HG02642 (cell line): Measurements from ENCODE around the gene SLC6A3.
A peak's percentile ranks its signal among the peaks of the same experiment; 100 is the strongest.

ENCODE experiments used
- ATAC-seq: cut with Tn5 transposase; IDR thresholded peaks from one replicate; pipeline ENCODE4 v1.9.1; 2021; ENCODE audit warnings: mild to moderate bottlenecking; ENCODE audit not compliant: unreplicated experiment, poor library complexity

Gene SLC6A3

GRCh38 chr5:1357946-1358725, 87.1 kb downstream of the SLC6A3 start:
- ATAC-seq = no peak

- ATAC-seq = no peak
Measured at GRCh38 chr5:1356873-1357787, 88.1 kb downstream of the SLC6A3 start.

DNA sequence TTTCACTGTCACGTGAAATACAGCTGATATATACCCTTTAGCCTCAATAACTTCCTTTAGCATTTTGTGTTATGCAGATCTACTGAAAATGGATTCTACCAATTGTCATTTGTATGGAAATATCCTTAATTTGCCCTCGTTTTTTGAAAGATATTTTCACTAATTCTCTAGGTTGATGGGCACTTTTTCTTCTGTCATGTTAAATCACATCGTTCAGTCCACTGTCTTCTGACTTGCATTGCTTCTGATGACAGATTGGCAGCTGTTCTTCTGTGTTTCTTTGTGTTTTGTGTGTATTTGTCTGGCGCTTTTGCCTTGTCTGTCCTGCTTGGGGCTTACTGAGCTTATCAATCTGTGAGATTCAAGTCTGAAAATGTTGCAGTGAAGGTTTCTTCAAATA, 90.7 kb downstream of the SLC6A3 start:
- no peak for ATAC-seq

DNA sequence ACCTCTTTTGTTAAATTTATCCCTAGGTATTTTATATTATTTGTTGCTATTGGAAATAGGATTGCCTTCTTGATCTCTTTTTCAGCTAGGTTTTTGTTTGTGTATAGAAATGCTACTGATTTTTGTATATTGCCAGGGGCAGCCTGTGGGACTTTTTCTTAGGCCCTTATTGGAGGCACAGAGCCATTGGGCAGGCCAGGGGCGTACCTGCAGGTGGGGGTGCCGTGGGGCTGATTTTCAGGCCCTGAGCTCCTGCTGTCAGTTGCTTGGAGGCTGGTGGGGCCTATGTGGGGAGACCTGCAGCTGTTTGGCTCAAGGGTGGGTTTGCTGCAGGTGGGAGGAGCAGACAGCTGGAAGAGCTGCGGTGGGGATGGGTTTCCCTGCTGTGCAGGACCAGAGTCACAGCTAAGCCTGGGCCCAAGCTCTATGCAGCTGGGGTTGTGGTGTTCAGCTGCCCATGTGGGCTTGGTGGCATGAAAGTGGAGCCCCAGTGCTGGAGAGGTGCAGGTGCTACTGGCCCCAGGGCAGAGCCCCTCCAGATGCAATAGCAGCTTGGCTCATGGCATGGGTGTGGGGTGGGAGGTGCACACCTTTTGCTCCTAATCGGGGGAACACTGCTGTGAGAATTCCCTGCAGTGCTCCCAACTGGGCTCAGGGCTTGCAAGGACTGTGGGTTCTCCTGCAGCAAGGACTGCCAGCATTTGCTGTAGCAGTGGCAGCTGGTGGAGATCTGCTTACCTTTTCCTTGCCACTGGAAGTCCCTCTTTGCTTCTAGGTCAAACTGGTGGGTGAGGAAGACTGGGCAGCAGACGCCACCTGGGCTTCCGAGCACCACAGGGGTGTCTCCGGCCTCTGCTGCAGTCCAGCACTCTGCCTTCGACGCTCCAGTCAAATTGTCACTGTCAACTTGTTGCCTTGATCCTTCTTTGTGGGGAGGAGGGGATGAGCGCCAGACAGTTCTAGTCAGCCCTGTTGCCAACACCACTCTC, 92.7 kb downstream of the SLC6A3 start:
- ATAC-seq = no peak

DNA sequence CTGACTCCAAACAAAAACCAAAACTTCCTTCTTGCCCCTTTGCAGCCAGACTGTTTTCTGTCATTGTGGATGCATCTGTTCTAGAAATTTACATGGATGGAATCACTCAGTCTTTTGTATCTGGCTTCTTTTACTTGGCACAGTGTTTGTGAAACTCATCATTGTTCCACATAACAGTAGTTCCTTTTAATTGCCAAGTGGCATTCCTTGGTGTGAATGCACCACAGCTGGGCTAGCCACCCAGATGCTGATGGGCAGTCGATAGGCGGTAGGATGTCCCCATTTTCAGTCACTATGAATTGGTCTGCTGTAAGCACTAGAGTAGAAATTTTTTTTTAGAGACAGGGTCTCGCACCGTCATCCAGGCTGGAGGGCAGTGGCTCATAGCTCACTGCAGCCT, 94.1 kb downstream of the SLC6A3 start:
- no peak for ATAC-seq

GRCh38 chr5:1349246-1349645, 96.0 kb downstream of the SLC6A3 start:
- no peak for ATAC-seq

DNA sequence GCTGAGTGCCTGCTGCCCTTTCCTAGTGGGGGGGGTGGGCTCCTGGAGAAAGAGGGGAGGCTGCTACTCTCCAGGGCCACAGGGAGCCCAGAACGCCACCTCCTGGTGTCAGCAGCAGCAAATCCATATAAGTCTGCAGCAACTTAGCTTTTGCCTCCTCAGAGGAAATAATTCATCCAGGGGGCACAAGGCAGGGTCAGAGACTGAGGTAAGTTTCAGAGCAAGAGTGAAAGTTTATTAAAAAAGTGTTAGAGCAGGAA, 96.3 kb downstream of the SLC6A3 start:
- no peak for ATAC-seq

- ATAC-seq = no peak
Measured at GRCh38 chr5:1347571-1347970, 97.7 kb downstream of the SLC6A3 start.

GRCh38 chr5:1346627-1347440, 98.4 kb downstream of the SLC6A3 start:
- ATAC-seq = no peak

- ATAC-seq = no peak
Measured at GRCh38 chr5:1345876-1346626, 99.2 kb downstream of the SLC6A3 start.

GRCh38 chr5:1344975-1345838, 100.0 kb downstream of the SLC6A3 start, which contains the start of gene CLPTM1L:
Gene CLPTM1L (minus strand): TSS chr5:1345099. CDS start chr5:1344841, 258 bp downstream.
- peak; percentile 76 for ATAC-seq

GRCh38 chr5:1343931-1344901, 101.0 kb downstream of the SLC6A3 start:
- ATAC-seq = peak; percentile 33

DNA sequence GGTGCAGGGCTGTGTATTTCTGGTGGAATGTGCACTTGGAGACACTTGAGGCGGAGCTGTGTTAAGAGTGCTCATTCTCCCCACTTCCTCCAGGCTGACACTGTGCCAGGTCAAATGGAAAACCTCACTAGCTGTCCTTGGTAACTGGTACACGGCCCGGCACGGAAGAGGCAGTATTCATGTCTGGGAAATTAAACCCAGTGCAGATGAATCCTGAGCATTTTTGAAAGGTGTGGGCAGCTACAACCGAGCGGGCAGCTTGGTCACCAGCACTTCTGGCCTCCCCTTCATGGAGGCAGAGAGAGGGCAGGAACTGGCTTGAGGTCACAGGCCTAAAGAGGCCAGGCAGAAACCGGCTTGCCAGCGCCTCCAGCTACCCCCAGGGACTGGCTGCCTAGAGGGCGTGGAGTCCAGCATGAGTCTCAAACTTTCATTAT, 101.9 kb downstream of the SLC6A3 start:
- ATAC-seq = no peak
